ENCODE data around the gene ECM1. TPM values are rescaled to one million over a fixed set of nuclear protein-coding genes. Genes with fewer than 3 reads are reported as not detected.

Gene ECM1
- polyA plus RNA-seq, 6 donors from 2014 or later, result not detected

DNA sequence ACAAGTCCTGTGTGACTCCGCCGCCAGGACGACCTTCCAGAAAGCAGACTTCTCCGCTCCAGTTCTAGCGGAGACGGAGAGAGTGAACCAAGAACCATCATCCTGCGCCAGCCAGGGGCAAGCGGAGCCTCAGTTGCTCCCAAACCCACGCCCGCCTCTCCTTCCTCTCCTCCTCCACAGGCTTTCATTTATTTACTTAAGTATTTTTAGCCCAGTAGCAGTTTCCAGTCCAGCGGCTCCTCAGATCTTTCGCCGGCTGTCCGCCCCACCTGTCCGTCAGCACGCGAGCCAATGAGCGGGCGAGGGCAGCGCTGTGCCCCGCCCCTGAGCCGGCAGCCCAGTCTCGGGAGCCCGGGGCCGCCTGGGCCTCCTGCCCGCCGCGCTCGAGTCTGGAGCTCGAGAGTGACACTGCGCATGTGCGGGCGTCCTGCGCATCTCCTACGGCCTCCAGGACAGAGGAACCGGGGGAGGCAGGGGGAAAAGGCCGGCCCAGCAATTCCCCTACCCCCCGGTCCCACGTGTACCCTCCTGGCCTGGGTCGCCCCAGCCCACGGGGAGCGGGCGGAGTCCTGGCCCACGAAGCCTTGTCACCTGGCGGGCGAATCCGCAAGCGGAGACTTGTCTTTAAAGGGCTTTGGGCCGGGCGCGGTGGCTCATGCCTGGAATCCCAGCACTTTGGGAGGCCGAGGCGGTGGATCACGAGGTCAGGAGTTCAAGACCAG, 7.6 kb downstream of the ECM1 start, which contains the start of gene FALEC:
Gene FALEC (plus strand): TSS at position 425 of the 722 bp plus-strand sequence.
- peak within 1 kb of the TSS; percentile 84 to 96 (median 94) for H3K4me3 Mint-ChIP-seq
- ATAC-seq (ENCODE audit: low read depth in 2 of 2) (peak; percentile 86 to 88), DNase-seq (peak; percentile 92)
- H3K9me3 Mint-ChIP-seq, result no peaks in the 10 kb centered on the region
- no peaks in the 10 kb centered on the region for H3K27me3 Mint-ChIP-seq
- H3K4me1 Mint-ChIP-seq, result peaks cover 28 to 36% (median 30%) of the 10 kb centered on the region in 3 donors
- no peaks in the 10 kb centered on the region for H3K36me3 Mint-ChIP-seq
- H3K27ac Mint-ChIP-seq, result peak within 1 kb of the TSS; percentile 76 to 97 (median 93)

- Mint-ChIP-seq H3K4me1 (peaks cover 27 to 32% (median 28%) of the 10 kb centered on the region in 3 donors), H3K27me3 (no peaks in the 10 kb centered on the region), H3K27ac (peak overlapping the region; percentile 76 to 95 (median 89)), H3K9me3 (no peaks in the 10 kb centered on the region), H3K36me3 (no peaks in the 10 kb centered on the region), H3K4me3 (peak overlapping the region; percentile 84 to 96 (median 94))
- DNase-seq, result no peak
- ATAC-seq (ENCODE audit: low read depth in 2 of 2), result no peak
Observed at GRCh38 chr1:150516050-150516591, 8.2 kb downstream of the ECM1 start.

- Mint-ChIP-seq H3K4me3 (peak overlapping the region; percentile 84 to 96 (median 94)), H3K9me3 (no peaks in the 10 kb centered on the region), H3K27ac (peak overlapping the region; percentile 76 to 98 (median 96)), H3K4me1 (peaks cover 27 to 32% (median 28%) of the 10 kb centered on the region in 3 donors), H3K36me3 (no peaks in the 10 kb centered on the region), H3K27me3 (no peaks in the 10 kb centered on the region)
- ATAC-seq (ENCODE audit: low read depth in 2 of 2), result peak; percentile 4 to 14
- DNase-seq, result no peak
Observed at GRCh38 chr1:150516616-150517015, 8.7 kb downstream of the ECM1 start.

GRCh38 chr1:150521196-150521968, 13.5 kb downstream of the ECM1 start:
- no peaks in the 10 kb centered on the region for H3K36me3 Mint-ChIP-seq
- H3K9me3 Mint-ChIP-seq, result no peaks in the 10 kb centered on the region
- no peak for DNase-seq
- H3K27me3 Mint-ChIP-seq, result no peaks in the 10 kb centered on the region
- no peak for ATAC-seq (ENCODE audit: low read depth in 2 of 2)
- H3K27ac Mint-ChIP-seq, result peak overlapping the region in 1 of 6 donors; percentile 39
- H3K4me3 Mint-ChIP-seq, result no peak overlapping the region
- peaks cover 12 to 15% (median 15%) of the 10 kb centered on the region in 3 donors for H3K4me1 Mint-ChIP-seq

DNA sequence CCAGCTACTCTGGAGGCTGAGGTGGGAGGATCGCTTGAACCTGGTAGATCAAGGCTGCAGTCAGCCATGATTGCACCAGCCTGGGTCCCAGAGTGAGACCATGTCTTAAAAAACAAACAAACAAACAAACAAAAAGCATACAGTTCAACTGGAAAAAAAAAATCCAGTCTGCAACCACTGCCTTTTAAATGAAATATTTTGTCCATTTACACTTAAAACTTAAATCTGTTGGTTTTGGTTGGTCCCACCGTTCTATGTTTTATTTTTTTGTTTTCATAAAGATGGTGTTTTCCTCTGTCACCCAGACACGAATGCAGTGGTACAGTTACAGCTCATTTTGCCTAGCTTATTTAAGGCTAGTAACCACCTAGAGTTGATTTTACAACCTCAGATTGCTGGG, 17.4 kb downstream of the ECM1 start:
- no peak for ATAC-seq (ENCODE audit: low read depth in 2 of 2)
- no peaks in the 10 kb centered on the region for H3K36me3 Mint-ChIP-seq
- no peak overlapping the region for H3K4me3 Mint-ChIP-seq
- H3K4me1 Mint-ChIP-seq, result no peaks in the 10 kb centered on the region
- H3K27me3 Mint-ChIP-seq, result no peaks in the 10 kb centered on the region
- no peak overlapping the region for H3K27ac Mint-ChIP-seq
- H3K9me3 Mint-ChIP-seq, result no peaks in the 10 kb centered on the region
- DNase-seq, result no peak

- no peaks in the 10 kb centered on the region for H3K9me3 Mint-ChIP-seq
- DNase-seq (no peak), ATAC-seq (ENCODE audit: low read depth in 2 of 2) (no peak)
- no peak overlapping the region for H3K27ac Mint-ChIP-seq
- H3K36me3 Mint-ChIP-seq, result no peaks in the 10 kb centered on the region
- no peaks in the 10 kb centered on the region for H3K27me3 Mint-ChIP-seq
- H3K4me1 Mint-ChIP-seq, result peaks cover 4 to 7% (median 4%) of the 10 kb centered on the region in 3 donors
- no peak overlapping the region for H3K4me3 Mint-ChIP-seq
Observed at GRCh38 chr1:150528196-150528595, 20.3 kb downstream of the ECM1 start.

DNA sequence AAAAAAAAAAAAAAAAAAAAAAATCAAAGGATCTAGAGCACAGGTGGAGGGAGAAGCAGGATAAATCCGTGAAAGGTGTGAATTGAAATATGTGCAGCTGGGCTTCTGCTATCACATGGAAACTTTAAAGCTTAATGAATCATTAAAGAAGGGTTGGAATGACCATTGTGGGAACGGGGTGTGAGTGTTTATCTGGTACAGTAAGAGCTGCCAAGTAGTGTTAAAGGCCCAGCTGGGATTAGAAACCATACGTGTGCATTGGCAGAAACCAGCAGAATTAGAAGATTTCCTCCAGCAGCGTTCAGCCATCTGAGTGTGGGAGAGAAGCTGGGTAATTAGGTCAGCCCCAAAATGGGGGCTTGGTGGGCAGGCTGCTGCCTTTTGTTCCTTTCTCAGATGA, 21.1 kb downstream of the ECM1 start:
- no peak overlapping the region for H3K27ac Mint-ChIP-seq

DNA sequence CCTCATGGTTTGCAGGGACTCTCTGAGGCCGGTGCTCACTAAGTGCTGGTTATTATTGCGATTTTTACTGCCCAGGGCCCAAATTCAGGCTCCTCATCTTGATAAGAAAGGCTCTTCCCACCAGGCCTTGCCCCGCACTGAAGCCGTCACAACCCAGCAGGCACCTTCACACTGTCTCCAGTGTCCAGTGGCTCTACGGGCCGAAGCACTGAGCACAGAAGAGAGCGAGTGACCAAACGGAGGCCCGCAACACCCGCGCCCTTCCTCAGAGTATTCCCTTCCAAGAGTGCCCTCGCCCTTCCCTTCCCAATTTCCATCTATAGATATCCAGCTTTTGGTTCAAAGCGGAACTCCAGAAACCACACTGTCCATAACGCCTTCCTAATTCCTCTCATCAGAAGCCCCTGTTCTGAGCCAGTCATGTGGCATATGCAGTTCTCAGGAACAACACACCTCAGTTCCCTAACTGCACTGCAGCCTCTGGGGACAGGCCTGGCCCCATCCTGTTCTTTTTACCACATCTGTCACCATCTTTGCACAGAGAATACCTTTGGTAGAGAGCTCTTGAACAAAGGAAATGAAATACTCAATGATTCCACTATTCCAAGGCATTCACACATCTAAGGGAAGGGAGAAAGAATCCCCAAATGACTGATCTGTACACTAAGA, 22.7 kb downstream of the ECM1 start:
- Mint-ChIP-seq H3K36me3 (no peaks in the 10 kb centered on the region), H3K27me3 (no peaks in the 10 kb centered on the region), H3K4me3 (no peak overlapping the region), H3K27ac (peak overlapping the region in 2 of 6 donors; percentile 23 to 54), H3K4me1 (peaks cover 4 to 7% (median 4%) of the 10 kb centered on the region in 3 donors), H3K9me3 (no peaks in the 10 kb centered on the region)
- ATAC-seq (ENCODE audit: low read depth in 2 of 2), result no peak
- DNase-seq, result no peak

More for the DNA sequence above, 21.1 kb downstream of the ECM1 start:
- Mint-ChIP-seq H3K36me3 (no peaks in the 10 kb centered on the region), H3K4me1 (peaks cover 4 to 7% (median 4%) of the 10 kb centered on the region in 3 donors), H3K9me3 (no peaks in the 10 kb centered on the region), H3K4me3 (no peak overlapping the region), H3K27me3 (no peaks in the 10 kb centered on the region)
- DNase-seq (no peak), ATAC-seq (ENCODE audit: low read depth in 2 of 2) (no peak)

GRCh38 chr1:150532860-150533259, 25.0 kb downstream of the ECM1 start:
- Mint-ChIP-seq H3K27ac (no peak overlapping the region), H3K4me3 (no peak overlapping the region), H3K9me3 (no peaks in the 10 kb centered on the region), H3K27me3 (no peaks in the 10 kb centered on the region), H3K4me1 (peaks cover 4 to 7% (median 4%) of the 10 kb centered on the region in 3 donors), H3K36me3 (no peaks in the 10 kb centered on the region)
- ATAC-seq (ENCODE audit: low read depth in 2 of 2) (no peak), DNase-seq (no peak)

DNA sequence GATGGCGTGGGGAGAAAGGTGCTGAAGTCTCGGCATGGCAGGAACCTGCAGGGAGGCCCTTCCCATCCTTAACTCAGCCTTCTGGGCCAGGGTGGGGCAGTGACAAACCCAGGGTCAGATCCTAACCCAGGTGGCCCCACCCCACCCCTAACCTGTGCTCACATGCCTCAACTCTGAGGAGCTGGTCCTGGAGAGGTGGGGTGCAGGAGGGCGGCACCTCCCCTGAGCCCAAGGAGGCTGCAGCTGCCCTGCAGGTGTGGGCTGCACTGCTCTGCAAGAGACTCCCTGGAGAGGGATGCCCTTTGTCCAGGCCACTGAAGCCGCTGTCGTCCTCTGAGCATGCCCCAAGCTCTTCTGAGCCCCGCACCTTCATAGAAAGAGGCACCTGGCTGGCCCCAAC, 26.1 kb downstream of the ECM1 start:
- Mint-ChIP-seq H3K9me3 (no peaks in the 10 kb centered on the region), H3K36me3 (no peaks in the 10 kb centered on the region), H3K4me3 (no peak overlapping the region), H3K4me1 (peaks cover 4 to 7% (median 4%) of the 10 kb centered on the region in 3 donors), H3K27me3 (no peaks in the 10 kb centered on the region), H3K27ac (no peak overlapping the region)
- ATAC-seq (ENCODE audit: low read depth in 2 of 2), result no peak
- no peak for DNase-seq

DNA sequence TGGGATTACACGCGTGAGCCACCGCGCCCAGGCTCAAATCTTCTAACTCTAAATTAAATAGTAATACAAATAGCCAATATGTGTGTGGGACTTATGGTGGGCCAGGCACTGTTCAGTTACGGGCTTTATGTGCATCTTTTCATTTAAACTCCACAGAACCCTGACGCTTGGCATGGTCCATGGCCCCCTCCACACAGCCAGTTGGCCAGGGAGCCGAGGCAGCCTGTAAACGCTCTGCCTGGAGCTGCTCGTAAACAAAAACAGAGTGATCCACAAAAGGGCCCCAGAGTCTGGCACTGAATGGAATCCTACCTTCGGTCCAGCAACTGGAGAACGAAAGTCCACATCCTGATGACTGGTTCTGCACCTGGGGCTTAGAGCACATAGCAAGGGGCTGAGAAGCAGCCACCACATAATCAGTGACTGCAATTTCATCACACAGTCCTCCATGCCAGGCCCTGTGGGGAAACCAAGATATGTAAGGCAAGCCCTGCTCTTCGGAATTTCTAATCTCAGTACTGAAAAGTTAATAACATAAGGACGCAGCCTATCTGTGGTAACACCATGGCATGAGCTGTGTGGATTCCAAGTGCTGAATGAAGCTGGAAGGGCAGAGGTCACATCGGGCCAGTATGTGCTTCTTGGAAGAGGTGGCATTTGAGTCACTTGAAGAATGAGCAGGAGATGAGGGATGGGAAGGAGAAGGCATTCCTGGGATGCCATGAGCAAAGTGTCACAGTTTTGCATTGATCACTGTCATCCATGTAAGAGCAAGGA, 27.8 kb downstream of the ECM1 start:
- DNase-seq (no peak), ATAC-seq (ENCODE audit: low read depth in 2 of 2) (no peak)
- H3K4me1 Mint-ChIP-seq, result peaks cover 4 to 7% (median 4%) of the 10 kb centered on the region in 3 donors
- no peak overlapping the region for H3K27ac Mint-ChIP-seq
- H3K27me3 Mint-ChIP-seq, result peaks cover 0 to 8% (median 0%) of the 10 kb centered on the region in 3 donors
- no peaks in the 10 kb centered on the region for H3K36me3 Mint-ChIP-seq
- no peaks in the 10 kb centered on the region for H3K9me3 Mint-ChIP-seq
- no peak overlapping the region for H3K4me3 Mint-ChIP-seq

GRCh38 chr1:150536836-150537731, 29.2 kb downstream of the ECM1 start:
- no peaks in the 10 kb centered on the region for H3K9me3 Mint-ChIP-seq
- peaks cover 0 to 8% (median 0%) of the 10 kb centered on the region in 3 donors for H3K27me3 Mint-ChIP-seq
- H3K36me3 Mint-ChIP-seq, result no peaks in the 10 kb centered on the region
- DNase-seq (no peak), ATAC-seq (ENCODE audit: low read depth in 2 of 2) (no peak)
- peaks cover 4 to 7% (median 4%) of the 10 kb centered on the region in 3 donors for H3K4me1 Mint-ChIP-seq
- no peak overlapping the region for H3K27ac Mint-ChIP-seq
- H3K4me3 Mint-ChIP-seq, result no peak overlapping the region

All from naive B cell (primary cell).